ENCODE data around the gene POFUT1.

GRCh38 chr20:32205843-32206759 is 1.6 kb upstream of the POFUT1 start:
- TF ChIP-seq CTCF (conservative IDR thresholded peaks at IDR 0.05; ENCODE audit: low read depth in 2 of 2) (no peak), EZH2 (IDR thresholded peaks at IDR 0.05; ENCODE audit: low read depth, unreplicated experiment) (no peak), ZNF331 (CRISPR knock-in tag; IDR thresholded peaks at IDR 0.05; ENCODE audit: low read depth) (no peak)

Measured in GM23338 (cell line).